ENCODE data around the gene PROZ.

DNA sequence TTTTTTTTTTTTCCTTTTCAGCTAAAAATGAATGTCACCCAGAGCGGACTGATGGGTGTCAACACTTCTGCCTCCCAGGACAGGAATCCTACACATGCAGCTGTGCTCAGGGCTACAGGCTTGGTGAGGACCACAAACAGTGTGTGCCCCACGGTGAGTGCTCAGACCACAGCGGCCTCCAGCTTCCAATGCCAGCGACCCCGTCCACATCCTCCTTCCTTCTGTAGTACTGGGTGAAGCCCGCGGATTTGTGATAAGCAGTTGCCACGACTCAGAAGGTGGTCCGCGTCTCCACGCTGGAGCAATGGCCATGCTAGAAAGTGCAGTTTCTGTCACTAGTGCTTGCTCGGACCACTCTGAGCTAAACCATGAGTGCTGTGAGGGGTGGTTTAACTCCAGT lies 6.0 kb downstream of the PROZ start:
- TF ChIP-seq CTCF (IDR thresholded peaks at IDR 0.05) (no peak), EZH2 (IDR thresholded peaks at IDR 0.05; ENCODE audit: borderline replicate concordance, insufficient read depth, low read depth, low read length, poor library complexity, severe bottlenecking) (no peak)
